Stimulated activated naive B cell treated with anti-CD40 and anti-IgM and Interleukin-4, amounts not matched to agents 10 μg/mL and 1 μg/mL and 100 μg/mL, for 72 hours (primary cell): ENCODE data around the gene SUGCT.

ENCODE experiments used
- ATAC-seq, 2 donors: fragments of 150-1000 bp; cut with Tn5 transposase; replicated peaks; 2 replicates each; pipeline ENCODE4 v1.10.0; 2021; ENCODE audit warnings: moderate library complexity in 1 of 2
- DNase-seq: peaks from one replicate; pipeline ENCODE4 v3.0.0; 2021
- H3K27ac Mint-ChIP-seq: one replicate; pipeline ENCODE4 v1.8.0; 2022; ENCODE audit warnings: mild to moderate bottlenecking, mixed read lengths
- H3K27me3 Mint-ChIP-seq, 2 donors: one replicate each; pipeline ENCODE4 v1.8.0; 2022; ENCODE audit warnings: mixed read lengths in 2 of 2
- H3K36me3 Mint-ChIP-seq, 2 donors: one replicate each; pipeline ENCODE4 v1.8.0; 2022; ENCODE audit warnings: mixed read lengths in 2 of 2, mild to moderate bottlenecking in 1 of 2
- H3K4me1 Mint-ChIP-seq, 2 donors: one replicate each; pipeline ENCODE4 v1.8.0; 2022; ENCODE audit warnings: mixed read lengths in 2 of 2, mild to moderate bottlenecking in 1 of 2
- H3K4me3 Mint-ChIP-seq, 2 donors: one replicate each; pipeline ENCODE4 v1.8.0; 2022; ENCODE audit warnings: mild to moderate bottlenecking in 2 of 2, mixed read lengths in 2 of 2, moderate library complexity in 1 of 2
- H3K9me3 Mint-ChIP-seq, 2 donors: one replicate each; pipeline ENCODE4 v1.8.0; 2022; ENCODE audit warnings: mixed read lengths in 2 of 2, mild to moderate bottlenecking in 1 of 2

SUGCT gene

GRCh38 chr7:40327113-40327512 is 192.3 kb downstream of the SUGCT start:
- no peaks in the 10 kb centered on the region for H3K4me1 Mint-ChIP-seq

DNA sequence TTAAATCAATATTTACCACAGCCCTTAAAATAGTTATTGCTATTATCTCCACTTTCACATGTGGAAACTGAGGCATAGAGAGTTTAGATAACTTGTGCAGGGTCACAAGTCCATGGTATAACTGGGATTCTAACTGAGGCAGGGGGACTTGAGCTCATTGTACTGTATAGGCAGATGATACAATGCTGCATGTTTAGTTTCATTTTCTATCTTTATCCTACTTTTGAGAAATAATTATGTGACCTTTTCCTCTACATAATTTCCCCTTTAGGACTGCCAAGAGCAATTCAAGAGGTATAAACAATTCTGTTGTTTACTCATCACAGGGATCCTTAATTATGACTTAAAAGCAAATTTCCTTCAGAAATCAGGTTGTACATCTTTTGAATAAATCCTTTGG is 193.1 kb downstream of the SUGCT start:
- Mint-ChIP-seq H3K9me3 (no peaks in the 10 kb centered on the region), H3K4me1 (no peaks in the 10 kb centered on the region), H3K27ac (no peak overlapping the region), H3K36me3 (no peaks in the 10 kb centered on the region), H3K4me3 (no peak overlapping the region), H3K27me3 (no peaks in the 10 kb centered on the region)
- DNase-seq (no peak), ATAC-seq (no peak)

More at GRCh38 chr7:40327113-40327512, 192.3 kb downstream of the SUGCT start:
- ATAC-seq (no peak), DNase-seq (no peak)
- H3K27ac Mint-ChIP-seq, result no peak overlapping the region
- no peaks in the 10 kb centered on the region for H3K36me3 Mint-ChIP-seq
- H3K9me3 Mint-ChIP-seq, result no peaks in the 10 kb centered on the region
- H3K27me3 Mint-ChIP-seq, result no peaks in the 10 kb centered on the region
- H3K4me3 Mint-ChIP-seq, result no peak overlapping the region

- H3K4me3 Mint-ChIP-seq, result no peak overlapping the region
- peak in 1 of 2 donors; percentile 46 for ATAC-seq
- no peak overlapping the region for H3K27ac Mint-ChIP-seq
- no peaks in the 10 kb centered on the region for H3K4me1 Mint-ChIP-seq
- no peaks in the 10 kb centered on the region for H3K27me3 Mint-ChIP-seq
- peaks cover 0 to 4% of the 10 kb centered on the region in 2 donors for H3K9me3 Mint-ChIP-seq
- no peak for DNase-seq
- H3K36me3 Mint-ChIP-seq, result no peaks in the 10 kb centered on the region
These were observed 194.9 kb downstream of the SUGCT start for GRCh38 chr7:40329601-40330153.

- Mint-ChIP-seq H3K27ac (no peak overlapping the region), H3K9me3 (peaks cover 0 to 4% of the 10 kb centered on the region in 2 donors), H3K4me3 (no peak overlapping the region), H3K4me1 (no peaks in the 10 kb centered on the region), H3K36me3 (no peaks in the 10 kb centered on the region), H3K27me3 (no peaks in the 10 kb centered on the region)
- DNase-seq (no peak), ATAC-seq (no peak)
These were observed 195.6 kb downstream of the SUGCT start for GRCh38 chr7:40330408-40330807.

GRCh38 chr7:40331915-40332314 is 197.1 kb downstream of the SUGCT start:
- DNase-seq (no peak), ATAC-seq (no peak)
- Mint-ChIP-seq H3K36me3 (no peaks in the 10 kb centered on the region), H3K27ac (no peak overlapping the region), H3K4me1 (no peaks in the 10 kb centered on the region), H3K9me3 (peaks cover 0 to 7% of the 10 kb centered on the region in 2 donors), H3K4me3 (no peak overlapping the region), H3K27me3 (no peaks in the 10 kb centered on the region)

DNA sequence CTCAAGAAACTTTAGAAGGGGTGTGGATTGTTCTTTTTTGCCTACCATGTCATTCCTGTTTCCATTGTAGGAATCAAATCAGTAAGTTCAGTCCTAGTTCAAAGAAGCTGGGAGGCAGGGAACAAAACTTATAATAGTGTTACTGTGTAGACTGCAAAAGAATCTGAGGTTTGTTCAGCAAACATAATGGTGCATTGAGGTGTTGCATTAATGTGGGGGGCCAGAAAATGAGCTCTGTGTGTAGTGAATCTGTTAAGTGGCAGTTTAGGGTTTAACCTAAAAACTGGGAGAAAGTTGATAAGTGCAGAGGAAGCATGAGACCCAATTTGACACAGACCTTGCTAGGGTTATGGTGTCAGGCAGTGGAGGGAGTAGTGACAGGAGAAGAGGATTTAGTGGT is 197.7 kb downstream of the SUGCT start:
- no peaks in the 10 kb centered on the region for H3K36me3 Mint-ChIP-seq

GRCh38 chr7:40341836-40342235 is 207.0 kb downstream of the SUGCT start:
- Mint-ChIP-seq H3K27me3 (no peaks in the 10 kb centered on the region), H3K27ac (no peak overlapping the region), H3K4me1 (no peaks in the 10 kb centered on the region), H3K9me3 (peaks cover 7 to 9% of the 10 kb centered on the region in 2 donors), H3K4me3 (no peak overlapping the region), H3K36me3 (no peaks in the 10 kb centered on the region)
- ATAC-seq (no peak), DNase-seq (no peak)

More for the DNA sequence above, 197.7 kb downstream of the SUGCT start:
- H3K4me3 Mint-ChIP-seq, result no peak overlapping the region
- H3K27me3 Mint-ChIP-seq, result no peaks in the 10 kb centered on the region
- ATAC-seq (no peak), DNase-seq (no peak)
- peaks cover 2 to 10% of the 10 kb centered on the region in 2 donors for H3K9me3 Mint-ChIP-seq
- no peaks in the 10 kb centered on the region for H3K4me1 Mint-ChIP-seq
- no peak overlapping the region for H3K27ac Mint-ChIP-seq

- H3K9me3 Mint-ChIP-seq, result no peaks in the 10 kb centered on the region
- H3K36me3 Mint-ChIP-seq, result no peaks in the 10 kb centered on the region
- ATAC-seq (no peak), DNase-seq (no peak)
- no peaks in the 10 kb centered on the region for H3K4me1 Mint-ChIP-seq
- H3K27me3 Mint-ChIP-seq, result no peaks in the 10 kb centered on the region
- H3K27ac Mint-ChIP-seq, result no peak overlapping the region
- H3K4me3 Mint-ChIP-seq, result no peak overlapping the region
These were observed 211.7 kb downstream of the SUGCT start for GRCh38 chr7:40346554-40346953.

DNA sequence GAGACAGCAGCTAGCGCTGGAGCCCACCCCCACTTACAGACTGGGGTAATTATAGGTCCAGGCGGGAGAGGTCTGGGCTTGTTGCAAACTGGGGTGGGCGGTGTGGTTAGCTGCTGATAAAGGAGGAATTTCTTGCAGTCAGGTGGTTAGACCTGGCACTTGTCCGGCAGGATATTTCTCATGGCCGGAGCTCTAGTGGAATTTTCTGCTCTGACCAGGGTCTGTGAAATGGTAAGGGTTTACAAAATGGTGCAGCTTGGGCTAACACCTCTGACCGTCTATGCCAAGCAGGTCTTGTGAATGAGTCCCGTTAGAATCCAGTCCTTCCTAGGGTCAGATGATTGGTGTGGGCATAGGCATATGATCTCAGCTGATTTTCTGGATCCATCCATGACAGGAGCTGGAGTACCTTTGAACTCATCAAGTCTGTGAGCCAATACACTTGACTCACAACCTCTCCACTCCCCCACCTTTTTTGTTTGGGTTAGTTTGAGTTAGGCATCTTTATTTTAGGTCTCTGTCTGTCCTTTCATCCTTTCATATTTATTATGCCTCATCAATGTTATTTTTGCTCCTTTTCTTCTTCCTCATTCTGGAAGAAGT is 213.4 kb downstream of the SUGCT start:
- Mint-ChIP-seq H3K9me3 (no peaks in the 10 kb centered on the region), H3K4me3 (no peak overlapping the region), H3K27ac (no peak overlapping the region), H3K27me3 (peaks cover 0 to 4% of the 10 kb centered on the region in 2 donors), H3K4me1 (no peaks in the 10 kb centered on the region), H3K36me3 (no peaks in the 10 kb centered on the region)
- DNase-seq (no peak), ATAC-seq (no peak)

DNA sequence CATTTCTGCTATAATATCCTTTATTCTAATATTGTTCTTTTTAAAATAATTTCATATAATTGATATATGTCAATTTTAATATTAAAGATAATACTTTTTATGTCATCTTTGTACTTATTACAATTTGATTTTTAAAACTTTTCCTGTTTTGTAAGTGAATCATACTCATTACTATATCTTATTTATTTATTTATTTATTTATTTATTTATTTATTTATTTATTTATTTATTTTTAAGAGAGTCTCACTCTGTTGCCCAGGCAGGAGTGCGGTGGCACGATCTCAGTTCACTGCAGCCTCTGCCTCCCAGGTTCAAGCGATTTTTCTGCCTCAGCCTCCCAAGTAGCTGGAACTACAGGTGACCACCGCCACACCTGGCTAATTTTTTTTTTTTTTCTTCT is 215.3 kb downstream of the SUGCT start:
- no peak overlapping the region for H3K27ac Mint-ChIP-seq
- ATAC-seq, result no peak
- H3K36me3 Mint-ChIP-seq, result no peaks in the 10 kb centered on the region
- H3K9me3 Mint-ChIP-seq, result no peaks in the 10 kb centered on the region
- H3K27me3 Mint-ChIP-seq, result peaks cover 0 to 4% of the 10 kb centered on the region in 2 donors
- no peaks in the 10 kb centered on the region for H3K4me1 Mint-ChIP-seq
- no peak for DNase-seq
- no peak overlapping the region for H3K4me3 Mint-ChIP-seq

DNA sequence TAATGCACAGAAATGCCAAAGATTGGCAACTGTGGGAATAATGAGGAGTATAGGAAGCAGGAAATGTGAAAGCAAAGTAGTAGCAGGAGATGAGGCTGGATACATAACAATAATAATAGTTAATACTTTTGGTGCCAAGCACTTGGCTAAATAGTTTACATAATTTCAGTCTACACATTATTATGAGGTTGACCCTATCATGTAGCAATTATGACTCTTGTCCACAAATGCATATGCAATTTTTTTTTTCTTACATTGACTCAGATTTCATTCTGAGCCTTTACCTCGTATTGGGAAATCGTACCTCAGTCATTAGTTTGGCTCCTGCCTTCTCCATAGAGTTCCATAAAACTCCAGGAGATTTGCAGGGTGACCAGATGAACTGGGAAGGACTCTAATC is 219.9 kb downstream of the SUGCT start:
- H3K27ac Mint-ChIP-seq, result no peak overlapping the region
- ATAC-seq (no peak), DNase-seq (no peak)
- H3K36me3 Mint-ChIP-seq, result no peaks in the 10 kb centered on the region
- no peaks in the 10 kb centered on the region for H3K4me1 Mint-ChIP-seq
- no peaks in the 10 kb centered on the region for H3K9me3 Mint-ChIP-seq
- H3K4me3 Mint-ChIP-seq, result no peak overlapping the region
- peaks cover 0 to 4% of the 10 kb centered on the region in 2 donors for H3K27me3 Mint-ChIP-seq

DNA sequence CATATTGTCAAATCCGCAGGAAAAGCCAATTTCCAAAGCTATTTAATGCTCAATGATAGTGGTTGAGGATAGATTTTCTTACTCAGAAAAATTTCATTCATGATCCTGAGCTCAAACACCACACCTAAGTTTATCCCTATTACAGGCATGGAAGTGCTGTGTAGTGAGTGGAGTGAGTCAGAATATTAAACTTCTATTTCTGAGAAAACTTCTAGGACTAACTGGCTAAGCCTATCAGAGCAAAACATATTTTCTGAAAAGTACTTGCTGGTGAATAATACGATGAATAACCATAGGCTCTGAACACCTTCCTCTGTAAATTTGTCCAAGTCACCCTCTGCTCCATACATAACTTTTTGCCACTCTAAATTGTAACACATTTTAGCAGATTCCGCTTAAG is 221.5 kb downstream of the SUGCT start:
- Mint-ChIP-seq H3K4me3 (no peak overlapping the region), H3K36me3 (no peaks in the 10 kb centered on the region), H3K27ac (no peak overlapping the region), H3K27me3 (peaks cover 0 to 4% of the 10 kb centered on the region in 2 donors), H3K9me3 (no peaks in the 10 kb centered on the region), H3K4me1 (no peaks in the 10 kb centered on the region)
- ATAC-seq (no peak), DNase-seq (no peak)

DNA sequence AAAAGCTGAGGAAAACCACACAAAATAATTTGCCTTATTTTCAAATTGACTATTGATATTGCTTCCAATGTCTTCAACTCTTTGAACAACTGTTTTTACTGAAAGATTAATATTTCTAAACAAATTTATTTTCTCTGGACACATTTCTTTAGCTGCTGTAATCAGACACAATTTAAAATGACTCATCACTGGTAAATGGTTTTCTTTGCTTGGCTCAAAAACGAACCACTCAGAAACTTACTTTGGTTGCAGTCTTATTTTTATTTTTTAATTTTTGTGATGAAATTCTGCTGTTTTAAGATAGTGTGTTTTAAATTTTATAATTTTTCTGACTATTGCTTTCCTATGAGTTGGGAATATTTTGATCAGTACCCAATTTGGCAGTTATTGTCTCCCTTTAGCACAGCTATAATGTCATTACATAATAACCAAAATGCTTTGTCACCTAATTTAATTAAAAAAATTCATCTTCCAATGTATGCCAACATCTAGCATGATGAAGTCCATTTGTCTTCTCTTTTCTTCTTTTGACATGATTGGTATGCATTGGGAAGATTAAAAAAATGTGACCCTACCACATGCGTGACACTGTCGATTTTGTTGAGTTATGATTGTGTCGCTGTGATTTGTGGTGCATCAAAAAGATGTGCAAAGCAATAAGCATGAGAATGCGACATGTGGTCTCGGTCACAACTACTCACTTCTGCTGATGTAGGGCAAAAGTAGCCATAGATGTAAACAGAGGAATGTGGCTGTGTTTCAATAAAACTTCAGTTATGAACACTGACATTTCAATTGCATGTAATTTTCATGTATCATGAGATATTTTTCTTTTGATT is 222.3 kb downstream of the SUGCT start:
- Mint-ChIP-seq H3K36me3 (no peaks in the 10 kb centered on the region), H3K4me1 (no peaks in the 10 kb centered on the region), H3K27ac (no peak overlapping the region), H3K9me3 (peaks cover 0 to 1% of the 10 kb centered on the region in 2 donors), H3K4me3 (no peak overlapping the region), H3K27me3 (peaks cover 0 to 4% of the 10 kb centered on the region in 2 donors)
- ATAC-seq (no peak), DNase-seq (no peak)

GRCh38 chr7:40369641-40370277 is 235.0 kb downstream of the SUGCT start:
- ATAC-seq, result no peak
- DNase-seq, result no peak
- H3K9me3 Mint-ChIP-seq, result peaks cover 3 to 4% of the 10 kb centered on the region in 2 donors

More at GRCh38 chr7:40369641-40370277, 235.0 kb downstream of the SUGCT start:
- H3K36me3 Mint-ChIP-seq, result no peaks in the 10 kb centered on the region
- H3K4me3 Mint-ChIP-seq, result no peak overlapping the region
- H3K4me1 Mint-ChIP-seq, result no peaks in the 10 kb centered on the region
- H3K27ac Mint-ChIP-seq, result no peak overlapping the region
- peaks cover 0 to 4% of the 10 kb centered on the region in 2 donors for H3K27me3 Mint-ChIP-seq
